H9 (cell line): ENCODE results near the gene INPP4A. TPM values are rescaled to one million over a fixed set of nuclear protein-coding genes. Genes with fewer than 3 reads are reported as not detected.

Source experiments
- DNase-seq: peaks from one replicate; pipeline ENCODE4 v3.0.0-alpha.2; 2017
- H2AFZ ChIP-seq: one replicate; pipeline ENCODE4 v1.6.1; 2013; ENCODE audit warnings: mild to moderate bottlenecking, low read length, control low read depth, moderate library complexity
- H2AK5ac ChIP-seq: 2 replicates; pipeline ENCODE4 v1.6.1; 2013; ENCODE audit warnings: low read length, control low read depth, mixed read lengths; ENCODE audit not compliant: insufficient read length
- H2BK120ac ChIP-seq: one replicate; pipeline ENCODE4 v1.6.1; 2013; ENCODE audit warnings: low read depth, mild to moderate bottlenecking, low read length, control low read depth, inconsistent platforms; ENCODE audit not compliant: poor library complexity, severe bottlenecking
- H2BK12ac ChIP-seq: 2 replicates; pipeline ENCODE4 v1.6.1; 2013; ENCODE audit warnings: low read length, control low read depth, mixed read lengths, low read depth; ENCODE audit not compliant: insufficient read length
- H2BK15ac ChIP-seq: 2 replicates; pipeline ENCODE4 v1.6.1; 2013; ENCODE audit warnings: low read depth, low read length, control low read depth
- H2BK20ac ChIP-seq: one replicate; pipeline ENCODE4 v1.6.1; 2013; ENCODE audit warnings: low read depth, mild to moderate bottlenecking, low read length, control low read depth, inconsistent platforms; ENCODE audit not compliant: poor library complexity, severe bottlenecking
- H2BK5ac ChIP-seq: 2 replicates; pipeline ENCODE4 v1.6.1; 2013; ENCODE audit warnings: low read length, control low read depth, mixed read lengths; ENCODE audit not compliant: insufficient read length
- H3K14ac ChIP-seq: 2 replicates; pipeline ENCODE4 v1.6.1; 2013; ENCODE audit warnings: low read length, control low read depth; ENCODE audit not compliant: insufficient read depth
- H3K18ac ChIP-seq: 2 replicates; pipeline ENCODE4 v1.6.1; 2013; ENCODE audit warnings: low read depth, mild to moderate bottlenecking, mixed read lengths, low read length, control low read depth; ENCODE audit not compliant: insufficient read length
- H3K23ac ChIP-seq: 2 replicates; pipeline ENCODE4 v1.6.1; 2013; ENCODE audit warnings: low read length, control low read depth, mixed read lengths, low read depth; ENCODE audit not compliant: insufficient read length
- H3K23me2 ChIP-seq: 2 replicates; pipeline ENCODE4 v1.6.1; 2013; ENCODE audit warnings: low read depth, mild to moderate bottlenecking, mixed read lengths, low read length, control low read depth; ENCODE audit not compliant: insufficient read length, poor library complexity, severe bottlenecking
- H3K27ac ChIP-seq: 2 replicates; pipeline ENCODE4 v1.5.1; 2013; ENCODE audit warnings: low read length, control low read depth, mixed read lengths, low read depth; ENCODE audit not compliant: insufficient read length
- H3K27me3 ChIP-seq: 2 replicates; pipeline ENCODE4 v1.6.1; 2013; ENCODE audit warnings: low read length, control low read depth, inconsistent platforms; ENCODE audit not compliant: insufficient read depth
- H3K4ac ChIP-seq: 2 replicates; pipeline ENCODE4 v1.6.1; 2013; ENCODE audit warnings: low read depth, mild to moderate bottlenecking, control low read depth, inconsistent platforms, low read length, moderate library complexity
- H3K4me1 ChIP-seq: 2 replicates; pipeline ENCODE4 v1.6.1; 2013; ENCODE audit warnings: low read length, control low read depth, inconsistent platforms; ENCODE audit not compliant: insufficient read depth
- H3K4me2 ChIP-seq: 2 replicates; pipeline ENCODE4 v1.6.1; 2013; ENCODE audit warnings: low read length, control low read depth, mixed read lengths; ENCODE audit not compliant: insufficient read length, insufficient read depth
- H3K56ac ChIP-seq: 2 replicates; pipeline ENCODE4 v1.6.1; 2013; ENCODE audit warnings: low read depth, mild to moderate bottlenecking, mixed read lengths, low read length, control low read depth; ENCODE audit not compliant: insufficient read length
- H3K79me1 ChIP-seq: 2 replicates; pipeline ENCODE4 v1.6.1; 2013; ENCODE audit warnings: low read depth, mild to moderate bottlenecking, moderate library complexity, low read length, control low read depth, inconsistent platforms; ENCODE audit not compliant: insufficient read depth, poor library complexity, severe bottlenecking
- H3K79me2 ChIP-seq: 2 replicates; pipeline ENCODE4 v1.6.1; 2013; ENCODE audit warnings: low read length, control low read depth, inconsistent platforms; ENCODE audit not compliant: insufficient read depth
- H3K9ac ChIP-seq: 2 replicates; pipeline ENCODE4 v1.6.1; 2013; ENCODE audit warnings: low read length, control low read depth, mixed read lengths; ENCODE audit not compliant: insufficient read length; ENCODE audit errors: extremely low read depth
- H3K9me3 ChIP-seq: one replicate; pipeline ENCODE4 v1.6.1; 2013; ENCODE audit warnings: low read depth, low read length, inconsistent platforms; ENCODE audit not compliant: control insufficient read depth
- H3T11ph ChIP-seq: one replicate; pipeline ENCODE4 v1.6.1; 2013; ENCODE audit warnings: mild to moderate bottlenecking, low read length, control low read depth, inconsistent platforms
- H4K20me1 ChIP-seq: one replicate; pipeline ENCODE4 v1.6.1; 2013; ENCODE audit not compliant: control insufficient read depth, insufficient read length, insufficient read depth
- H4K5ac ChIP-seq: 2 replicates; pipeline ENCODE4 v1.6.1; 2013; ENCODE audit warnings: low read depth, mild to moderate bottlenecking, mixed read lengths, low read length, control low read depth; ENCODE audit not compliant: insufficient read length
- H4K8ac ChIP-seq: replicated peaks from 2 replicates; pipeline ENCODE4 v1.6.1; 2013; ENCODE audit warnings: low read length, control low read depth, mixed read lengths, low read depth; ENCODE audit not compliant: insufficient read length
- H4K91ac ChIP-seq: 2 replicates; pipeline ENCODE4 v1.6.1; 2013; ENCODE audit warnings: low read depth, mild to moderate bottlenecking, moderate library complexity, mixed read lengths, low read length, control low read depth; ENCODE audit not compliant: insufficient read length
- H3K27ac Mint-ChIP-seq, 3 experiments: 2 replicates in 2 of 3; 3 replicates in 1 of 3; pipeline ENCODE4 v1.8.0; 2020 to 2021; ENCODE audit warnings: mixed read lengths in 3 of 3, mild to moderate bottlenecking in 1 of 3, moderate library complexity in 1 of 3
- H3K27me3 Mint-ChIP-seq: 2 replicates; pipeline ENCODE4 v1.8.0; 2021; ENCODE audit warnings: low read depth, mild to moderate bottlenecking, moderate library complexity, mixed read lengths
- H3K36me3 Mint-ChIP-seq, 3 experiments: 2 replicates in 2 of 3; 3 replicates in 1 of 3; pipeline ENCODE4 v1.8.0; 2020 to 2021; ENCODE audit warnings: low read depth in 3 of 3, mixed read lengths in 3 of 3; ENCODE audit not compliant: insufficient read depth in 1 of 3
- H3K4me1 Mint-ChIP-seq, 2 experiments: 2 replicates each; pipeline ENCODE4 v1.8.0; 2020; ENCODE audit warnings: mixed read lengths in 2 of 2
- H3K4me3 Mint-ChIP-seq, 2 experiments: 2 replicates in 1 of 2; 3 replicates in 1 of 2; pipeline ENCODE4 v1.8.0; 2020 to 2021; ENCODE audit warnings: mild to moderate bottlenecking in 2 of 2, mixed read lengths in 2 of 2, moderate library complexity in 1 of 2
- H3K9me3 Mint-ChIP-seq, 2 experiments: 2 replicates in 1 of 2; 3 replicates in 1 of 2; pipeline ENCODE4 v1.8.0; 2020; ENCODE audit warnings: mild to moderate bottlenecking in 2 of 2, mixed read lengths in 2 of 2, moderate library complexity in 1 of 2
- CTCF ChIP-seq: fragments of 200-600 bp; sonication (generic); conservative IDR thresholded peaks from 3 replicates; pipeline ENCODE4 v1.8.0; 2021; ENCODE audit warnings: antibody characterized with exemption, mild to moderate bottlenecking
- WGBS: extraction: QIAGEN DNeasy Blood & Tissue Kit; methylation state at CpG from one replicate; pipeline ENCODE4 v1.1.7; 2013; ENCODE audit warnings: missing lambda C conversion rate, low lambda C conversion rate, mixed read lengths; ENCODE audit not compliant: insufficient read length; ENCODE audit errors: extremely low coverage; 5-methylcytosine and 5-hydroxymethylcytosine counted together
- total RNA-seq: library from RNA; stranded (reverse); gene quantifications from 2 replicates; pipeline ENCODE4 v1.2.1, GENCODE V29; 2021

The INPP4A gene
- total RNA-seq, 1 experiment from 2014 or later: 55.2 TPM

GRCh38 chr2:98583816-98584618 is 139.4 kb downstream of the INPP4A start:
- TF ChIP-seq CTCF: no peak
- Histone ChIP-seq H3K4me2 (no peak overlapping the region), H3K4me1 (no peaks in the 10 kb centered on the region), H3K4ac (no peak overlapping the region), H2BK120ac (no peak overlapping the region), H3K27me3 (no peaks in the 10 kb centered on the region), H3K18ac (no peak overlapping the region), H4K91ac (no peak overlapping the region), H3K23ac (no peak overlapping the region), H2BK20ac (no peak overlapping the region), H3K27ac (no peak overlapping the region), H2BK5ac (no peak overlapping the region), H2BK15ac (no peak overlapping the region), H3K14ac (no peak overlapping the region), H3K56ac (no peak overlapping the region), H3K79me1 (no peaks in the 10 kb centered on the region), H4K5ac (no peak overlapping the region), H3K9me3 (no peaks in the 10 kb centered on the region), H4K8ac (no peak overlapping the region), H3K9ac (no peak overlapping the region), H2AK5ac (no peak overlapping the region), H2BK12ac (no peak overlapping the region), H2AFZ (no peak overlapping the region), H4K20me1 (no peaks in the 10 kb centered on the region), H3K23me2 (no peaks in the 10 kb centered on the region), H3K79me2 (no peaks in the 10 kb centered on the region), H3T11ph (no peak overlapping the region)
- no peak overlapping the region for H3K4me3 Mint-ChIP-seq
- peaks cover 0 to 49% (median 18%) of the 10 kb centered on the region in 3 experiments; a peak in 5 of 7 replicates for H3K36me3 Mint-ChIP-seq
- H3K27ac Mint-ChIP-seq: no peak overlapping the region; a peak in 1 of 7 replicates
- DNase-seq: no peak
- no CpG with 5 or more reads among the region's 10 CpGs for WGBS
- H3K9me3 Mint-ChIP-seq: no peaks in the 10 kb centered on the region
- H3K27me3 Mint-ChIP-seq: no peaks in the 10 kb centered on the region
- no peaks in the 10 kb centered on the region for H3K4me1 Mint-ChIP-seq
